ENCODE results near the gene TBC1D9B.

The TBC1D9B gene

GRCh38 chr5:179901462-179901861 lies 6.2 kb downstream of the TBC1D9B start:
- DNase-seq: no peak
- Histone ChIP-seq H3K4me1 (peaks cover 6% of the 10 kb centered on the region; the same call in 1 of the 2 replicates), H3K27me3 (no peaks in the 10 kb centered on the region), H3K36me3 (peaks cover 16% of the 10 kb centered on the region), H3K4me3 (ENCODE audit: low read depth, low read length) (no peak overlapping the region), H3K9me3 (no peaks in the 10 kb centered on the region)
- TF ChIP-seq CTCF (IDR thresholded peaks at IDR 0.05; ENCODE audit: low read depth, low read length): no peak

GRCh38 chr5:179900711-179901110 lies 7.0 kb downstream of the TBC1D9B start:
- no peak overlapping the region for H3K4me3 ChIP-seq (ENCODE audit: low read depth, low read length)
- no peaks in the 10 kb centered on the region for H3K27me3 ChIP-seq
- H3K4me1 ChIP-seq: peaks cover 6% of the 10 kb centered on the region; the same call in 1 of the 2 replicates
- no peaks in the 10 kb centered on the region for H3K9me3 ChIP-seq
- peaks cover 16% of the 10 kb centered on the region for H3K36me3 ChIP-seq
- DNase-seq: no peak
- no peak for TF ChIP-seq CTCF (IDR thresholded peaks at IDR 0.05; ENCODE audit: low read depth, low read length)

DNA sequence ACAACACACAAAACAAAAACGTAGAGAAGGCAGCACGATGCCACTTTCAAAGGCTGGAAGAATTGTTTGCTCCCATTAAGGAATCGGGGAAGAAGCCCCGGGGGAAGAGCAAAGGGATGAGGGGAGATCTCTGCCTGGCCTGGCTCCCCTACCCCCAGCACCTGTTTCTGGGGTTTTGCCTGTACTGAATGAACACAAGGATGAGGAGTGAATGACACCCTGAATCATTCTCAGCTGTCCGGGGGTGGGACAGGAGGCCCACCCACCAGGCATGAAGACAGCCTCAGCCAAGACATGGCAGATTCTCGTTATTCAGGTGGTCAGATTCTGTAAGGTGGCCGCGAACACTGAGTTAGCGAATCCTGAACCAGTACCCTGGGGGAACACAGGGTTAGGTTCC lies 7.5 kb downstream of the TBC1D9B start:
- Histone ChIP-seq H3K4me3 (ENCODE audit: low read depth, low read length) (no peak overlapping the region), H3K9me3 (no peaks in the 10 kb centered on the region), H3K36me3 (peaks cover 16% of the 10 kb centered on the region), H3K4me1 (peaks cover 6% of the 10 kb centered on the region; the same call in 1 of the 2 replicates), H3K27me3 (no peaks in the 10 kb centered on the region)
- TF ChIP-seq CTCF (IDR thresholded peaks at IDR 0.05; ENCODE audit: low read depth, low read length): no peak
- no peak for DNase-seq

GRCh38 chr5:179895861-179896260 lies 11.8 kb downstream of the TBC1D9B start:
- Histone ChIP-seq H3K9me3 (no peaks in the 10 kb centered on the region), H3K36me3 (peaks cover 40% of the 10 kb centered on the region), H3K4me3 (ENCODE audit: low read depth, low read length) (no peak overlapping the region)

GRCh38 chr5:179893958-179894895 lies 13.5 kb downstream of the TBC1D9B start:
- Histone ChIP-seq H3K9me3 (no peaks in the 10 kb centered on the region), H3K4me3 (ENCODE audit: low read depth, low read length) (no peak overlapping the region), H3K4me1 (no peaks in the 10 kb centered on the region; the same call in 1 of the 2 replicates), H3K27me3 (no peaks in the 10 kb centered on the region), H3K36me3 (peaks cover 40% of the 10 kb centered on the region)
- no peak for DNase-seq
- TF ChIP-seq CTCF (IDR thresholded peaks at IDR 0.05; ENCODE audit: low read depth, low read length): no peak

More at GRCh38 chr5:179895861-179896260, 11.8 kb downstream of the TBC1D9B start:
- no peak for TF ChIP-seq CTCF (IDR thresholded peaks at IDR 0.05; ENCODE audit: low read depth, low read length)
- no peak for DNase-seq
- H3K27me3 ChIP-seq: no peaks in the 10 kb centered on the region
- no peaks in the 10 kb centered on the region; the same call in 1 of the 2 replicates for H3K4me1 ChIP-seq
